HG02973 (cell line): ENCODE data around the gene HBP1.

Experiments
- ATAC-seq: cut with Tn5 transposase; IDR thresholded peaks from one replicate; pipeline ENCODE4 v1.9.1; 2021; ENCODE audit warnings: moderate library complexity; ENCODE audit not compliant: unreplicated experiment

Gene HBP1

GRCh38 chr7:107181172-107181571 lies 12.4 kb downstream of the HBP1 start:
- ATAC-seq = no peak

GRCh38 chr7:107185716-107186115 lies 16.9 kb downstream of the HBP1 start:
- ATAC-seq = no peak

- no peak for ATAC-seq
Measured at GRCh38 chr7:107186240-107186639, 17.4 kb downstream of the HBP1 start.

- no peak for ATAC-seq
Measured at GRCh38 chr7:107187774-107188173, 19.0 kb downstream of the HBP1 start.

- no peak for ATAC-seq
Measured at GRCh38 chr7:107190090-107190489, 21.3 kb downstream of the HBP1 start.

- ATAC-seq = no peak
Measured at GRCh38 chr7:107194052-107194451, 25.2 kb downstream of the HBP1 start.

- no peak for ATAC-seq
Measured at GRCh38 chr7:107196834-107197610, 28.2 kb downstream of the HBP1 start.

GRCh38 chr7:107201795-107202450 lies 33.1 kb downstream of the HBP1 start:
- no peak for ATAC-seq

- no peak for ATAC-seq
Measured at GRCh38 chr7:107203607-107204006, 34.8 kb downstream of the HBP1 start.

GRCh38 chr7:107206136-107206535 lies 37.3 kb downstream of the HBP1 start:
- ATAC-seq = no peak

- ATAC-seq = no peak
Measured at GRCh38 chr7:107206706-107207105, 37.9 kb downstream of the HBP1 start.

- ATAC-seq = no peak
Measured at GRCh38 chr7:107207459-107207858, 38.7 kb downstream of the HBP1 start.

GRCh38 chr7:107208024-107208521 lies 39.3 kb downstream of the HBP1 start:
- no peak for ATAC-seq

- ATAC-seq = no peak
Measured at GRCh38 chr7:107208563-107208962, 39.8 kb downstream of the HBP1 start.

- ATAC-seq = no peak
Measured at GRCh38 chr7:107209565-107209964, 40.8 kb downstream of the HBP1 start.

GRCh38 chr7:107210400-107210799 lies 41.6 kb downstream of the HBP1 start:
- no peak for ATAC-seq

- ATAC-seq = no peak
Measured at GRCh38 chr7:107212725-107213124, 43.9 kb downstream of the HBP1 start.

- ATAC-seq = no peak
Measured at GRCh38 chr7:107213193-107213788, 44.5 kb downstream of the HBP1 start.

- no peak for ATAC-seq
Measured at GRCh38 chr7:107213945-107214344, 45.1 kb downstream of the HBP1 start.

- ATAC-seq = no peak
Measured at GRCh38 chr7:107219563-107220244, 50.9 kb downstream of the HBP1 start.

- ATAC-seq = no peak
Measured at GRCh38 chr7:107220356-107220755, 51.6 kb downstream of the HBP1 start.
